Epithelial cell of esophagus (primary cell): ENCODE data around the gene B3GALT6.

Experiments
- DNase-seq: peaks from one replicate; pipeline ENCODE4 v3.0.0; 2010; ENCODE audit warnings: low read depth
- H3K4me3 ChIP-seq: 2 replicates; pipeline ENCODE4 v1.5.1; 2011; ENCODE audit warnings: mild to moderate bottlenecking, low read length, control low read depth
- TF ChIP-seq, protein P1 (sequence below): IDR thresholded peaks from 2 replicates; pipeline ENCODE4 v1.5.1; 2011; ENCODE audit warnings: low read depth, mild to moderate bottlenecking, low read length, control low read depth, inconsistent platforms; ENCODE audit not compliant: insufficient read depth; ENCODE audit errors: missing control alignments

B3GALT6 gene

DNA sequence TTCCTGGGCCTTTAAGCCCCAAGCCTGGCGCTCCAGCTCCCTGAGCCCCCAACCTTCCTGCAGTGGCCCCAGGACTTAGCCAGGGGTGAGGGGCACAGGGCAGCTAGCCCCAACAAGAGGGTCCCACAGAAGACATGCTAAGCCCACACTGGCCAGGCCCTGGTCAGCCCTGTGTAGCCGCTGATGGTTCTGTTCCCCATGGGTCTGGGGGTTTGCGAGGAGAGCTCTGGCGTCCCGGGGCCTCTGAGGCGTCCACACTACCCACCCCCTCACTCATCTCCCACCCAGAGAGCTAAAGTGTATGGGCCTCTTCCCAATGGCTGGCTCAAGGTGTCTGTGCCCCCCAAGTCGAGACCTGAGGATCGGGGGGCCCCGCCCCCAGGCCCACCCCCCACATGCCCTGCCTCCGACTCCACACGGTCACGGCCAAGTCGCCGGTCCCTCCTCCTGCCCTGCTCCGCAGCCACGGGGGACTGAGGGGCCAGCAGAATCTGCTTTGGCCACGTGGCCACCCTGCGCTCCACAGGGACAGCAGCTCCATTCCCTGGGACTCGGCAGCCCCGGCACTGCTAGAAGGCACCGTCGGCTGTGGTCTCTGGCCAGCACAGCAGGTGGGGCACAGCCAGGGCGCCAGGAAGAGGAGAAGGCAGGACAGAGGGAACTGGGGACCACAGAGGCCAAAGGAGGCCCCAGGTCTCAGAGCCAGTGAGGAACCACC, 33.5 kb upstream of the B3GALT6 start:
- TF ChIP-seq, protein P1, sequence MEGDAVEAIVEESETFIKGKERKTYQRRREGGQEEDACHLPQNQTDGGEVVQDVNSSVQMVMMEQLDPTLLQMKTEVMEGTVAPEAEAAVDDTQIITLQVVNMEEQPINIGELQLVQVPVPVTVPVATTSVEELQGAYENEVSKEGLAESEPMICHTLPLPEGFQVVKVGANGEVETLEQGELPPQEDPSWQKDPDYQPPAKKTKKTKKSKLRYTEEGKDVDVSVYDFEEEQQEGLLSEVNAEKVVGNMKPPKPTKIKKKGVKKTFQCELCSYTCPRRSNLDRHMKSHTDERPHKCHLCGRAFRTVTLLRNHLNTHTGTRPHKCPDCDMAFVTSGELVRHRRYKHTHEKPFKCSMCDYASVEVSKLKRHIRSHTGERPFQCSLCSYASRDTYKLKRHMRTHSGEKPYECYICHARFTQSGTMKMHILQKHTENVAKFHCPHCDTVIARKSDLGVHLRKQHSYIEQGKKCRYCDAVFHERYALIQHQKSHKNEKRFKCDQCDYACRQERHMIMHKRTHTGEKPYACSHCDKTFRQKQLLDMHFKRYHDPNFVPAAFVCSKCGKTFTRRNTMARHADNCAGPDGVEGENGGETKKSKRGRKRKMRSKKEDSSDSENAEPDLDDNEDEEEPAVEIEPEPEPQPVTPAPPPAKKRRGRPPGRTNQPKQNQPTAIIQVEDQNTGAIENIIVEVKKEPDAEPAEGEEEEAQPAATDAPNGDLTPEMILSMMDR, result no peak
- DNase-seq, result no peak
- no peak overlapping the region for H3K4me3 ChIP-seq

DNA sequence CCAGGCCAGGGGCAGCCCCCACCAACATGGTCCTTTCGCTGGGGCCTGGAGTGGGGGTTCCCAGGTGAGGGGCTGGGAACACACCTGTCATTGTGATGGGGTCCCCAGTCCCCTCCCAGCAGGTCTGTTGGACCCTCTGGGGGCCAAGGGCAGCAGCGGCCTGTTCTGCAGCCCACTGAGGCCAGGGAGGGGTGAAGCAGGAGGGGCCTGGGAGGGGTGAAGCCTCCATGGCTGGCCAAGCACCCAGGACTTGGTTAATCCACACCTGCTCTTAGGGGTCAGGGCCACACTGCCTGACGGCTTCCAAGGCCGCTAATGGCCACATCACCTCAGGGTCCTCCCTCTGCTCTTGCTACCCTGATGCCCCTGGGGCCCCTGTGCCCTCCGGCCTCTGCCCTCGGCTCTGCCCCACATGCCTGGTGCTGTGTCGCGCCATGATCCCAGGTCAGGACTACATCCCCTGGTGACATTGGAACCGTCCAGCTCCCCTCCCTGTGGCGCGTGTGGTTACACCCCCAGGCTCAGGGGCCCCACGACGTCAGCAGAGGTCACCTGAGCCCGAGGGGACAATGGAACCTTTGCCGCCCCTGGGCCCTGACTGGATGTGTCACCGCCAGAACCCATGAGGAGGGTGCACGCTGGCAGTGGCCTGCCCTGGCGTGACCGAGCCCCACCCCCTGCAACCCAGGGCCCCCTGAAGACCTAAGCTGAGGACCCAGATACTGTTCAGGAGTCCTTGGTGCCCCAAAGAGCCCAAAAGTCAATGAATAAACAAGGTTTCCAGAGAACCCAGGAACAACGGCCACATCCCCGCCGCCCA, 32.7 kb upstream of the B3GALT6 start:
- TF ChIP-seq, protein P1, result no peak
- DNase-seq, result no peak
- H3K4me3 ChIP-seq, result no peak overlapping the region

DNA sequence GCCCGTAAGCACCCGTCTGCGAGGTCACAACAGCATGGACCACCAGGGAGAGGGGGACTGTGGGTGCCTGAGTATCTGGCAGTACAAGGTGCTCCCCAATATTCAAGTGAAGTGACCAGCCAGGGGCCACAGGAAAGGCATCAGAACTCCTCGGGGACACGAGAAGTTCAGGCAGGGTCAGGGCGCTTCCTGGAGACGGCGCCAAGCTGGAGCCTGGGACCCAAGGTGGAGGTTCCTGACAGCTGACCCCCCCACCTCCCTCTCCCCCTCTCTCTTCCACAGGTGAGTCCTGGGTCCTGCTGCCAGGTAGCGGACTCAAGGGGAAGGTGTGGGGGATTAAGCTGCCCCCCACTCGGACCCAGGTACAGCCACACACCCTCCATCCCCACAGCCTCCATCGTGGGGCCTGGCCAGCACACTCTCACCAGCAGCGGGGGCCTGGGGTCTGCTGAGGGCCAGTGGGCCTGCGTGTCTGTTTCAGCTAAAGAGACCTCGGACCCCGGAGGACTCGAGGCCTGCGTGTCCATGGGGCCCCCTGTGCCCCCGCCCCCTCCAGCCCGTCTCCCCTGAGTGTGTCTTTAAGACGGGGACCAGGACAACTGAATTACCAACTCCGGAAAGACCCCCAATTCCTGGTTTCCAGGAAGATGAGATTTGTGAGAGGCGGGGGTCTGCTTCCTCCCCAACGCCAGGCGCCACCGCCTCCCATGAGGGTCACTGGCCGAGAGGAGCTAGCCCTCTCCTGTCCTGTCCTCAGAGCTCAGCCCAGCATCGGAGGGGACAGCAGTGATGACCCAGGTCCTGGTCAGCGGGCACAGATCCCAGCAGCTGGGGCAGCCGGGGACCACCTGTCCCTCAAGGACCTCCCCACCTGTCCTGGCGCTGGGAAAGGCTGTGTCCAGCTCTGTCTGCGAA, 31.8 kb upstream of the B3GALT6 start:
- TF ChIP-seq, protein P1, result no peak
- no peak overlapping the region for H3K4me3 ChIP-seq
- no peak for DNase-seq

DNA sequence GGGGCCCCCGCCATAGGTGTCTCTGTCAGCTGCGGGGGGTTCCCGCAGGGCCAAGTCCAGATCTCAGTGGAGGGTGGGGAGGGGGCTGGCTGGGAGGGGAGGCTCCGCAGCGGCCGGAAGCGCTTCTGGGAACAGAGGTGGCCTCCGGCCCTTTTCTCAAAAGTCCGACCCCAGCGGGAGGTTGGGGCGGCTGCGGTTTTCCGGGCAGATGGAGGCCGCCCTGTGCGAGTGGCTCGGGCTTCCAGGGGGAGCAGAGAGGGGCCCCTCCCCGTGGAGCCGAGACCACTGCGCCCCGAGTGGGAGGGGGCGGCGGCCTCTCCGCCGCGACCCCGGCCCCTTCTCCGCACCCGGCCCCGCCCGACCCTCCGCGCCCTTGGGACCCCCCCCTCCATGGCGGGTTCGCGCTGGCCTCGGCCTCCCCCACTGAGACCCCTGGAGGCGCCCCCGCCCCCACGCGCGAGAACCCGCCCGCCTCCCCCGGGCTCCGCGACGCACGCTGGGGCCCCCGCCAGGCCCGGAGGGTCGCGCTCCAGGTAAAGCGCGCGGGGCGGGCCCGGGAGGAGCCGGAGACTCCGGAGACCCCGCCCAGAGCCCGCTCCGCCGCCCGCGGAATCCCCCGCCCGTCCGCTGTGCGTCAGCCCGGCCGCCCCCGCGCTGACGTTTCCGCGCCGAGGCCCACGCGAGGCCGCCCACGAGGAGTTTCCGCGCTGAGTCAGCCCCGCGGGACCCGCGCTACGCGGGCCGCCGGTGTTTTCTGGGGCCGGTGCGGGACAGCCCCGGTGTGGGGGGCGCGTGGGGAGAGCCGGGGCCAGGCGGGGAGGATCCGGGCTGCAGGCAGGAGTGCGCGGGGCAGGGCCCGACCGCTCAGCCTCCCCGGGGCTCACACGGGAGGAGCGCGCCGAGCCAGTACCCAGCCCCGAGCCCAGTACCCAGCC, 30.9 kb upstream of the B3GALT6 start:
- DNase-seq, result peak; percentile 55
- H3K4me3 ChIP-seq, result no peak overlapping the region
- TF ChIP-seq, protein P1, result no peak

DNA sequence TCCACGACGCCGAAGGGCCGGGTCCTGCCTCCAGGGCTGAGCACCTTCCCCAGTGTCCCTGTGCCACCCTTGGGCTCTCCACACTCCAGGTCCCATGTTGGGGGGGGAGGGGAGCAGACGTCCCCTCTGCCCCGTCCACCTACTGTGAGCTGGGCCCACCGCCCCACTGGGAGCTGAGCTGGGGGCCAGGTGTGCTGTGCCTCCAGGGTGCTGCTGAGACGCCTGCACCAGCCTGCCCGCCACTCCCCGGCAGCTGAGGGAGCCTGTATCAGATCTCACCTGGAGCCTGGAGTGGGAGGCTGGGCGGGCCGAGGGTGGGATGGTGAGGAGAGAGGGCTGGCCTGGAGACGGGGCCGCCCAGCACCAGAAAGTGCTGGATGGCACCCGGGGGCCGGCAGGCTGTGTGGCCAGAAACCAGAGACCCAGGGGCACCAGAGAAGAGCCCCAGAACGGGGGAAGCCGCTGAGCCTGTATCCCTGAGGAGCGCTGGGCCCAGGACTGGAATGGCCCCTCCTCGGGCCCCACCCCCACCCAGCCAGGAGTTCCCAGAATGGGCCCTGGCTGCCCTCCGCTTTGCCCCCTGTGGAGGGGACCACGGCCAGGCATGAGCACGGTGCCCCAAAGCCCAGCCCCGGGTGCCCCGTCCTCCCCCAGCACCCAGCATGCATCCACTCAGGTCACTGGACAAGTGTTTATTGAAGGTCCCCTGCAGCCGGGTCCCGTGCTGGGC, 29.0 kb upstream of the B3GALT6 start:
- TF ChIP-seq, protein P1, result no peak
- H3K4me3 ChIP-seq, result no peak overlapping the region

More for the DNA sequence above, 29.0 kb upstream of the B3GALT6 start:
- peak; percentile 49 for DNase-seq
